BE2C (cell line): ENCODE results near the gene PRR30.
A peak's percentile ranks its signal among the peaks of the same experiment; 100 is the strongest.
"Not testable (repeated sequence)": the region's sequence is repeated elsewhere in the genome, so short reads cannot be mapped to it uniquely, and the experiment has no call there.

Experiments used
- DNase-seq: peaks from one replicate; pipeline ENCODE4 v3.0.0-alpha.2; 2020
- H3K27me3 ChIP-seq: fragments of 250-450 bp; sonication (Bioruptor Pico); 2 replicates; pipeline ENCODE4 v1.5.1; 2020; ENCODE audit warnings: mild to moderate bottlenecking
- H3K36me3 ChIP-seq: fragments of 250-450 bp; sonication (Bioruptor Pico); 2 replicates; pipeline ENCODE4 v1.5.1; 2020; ENCODE audit warnings: mild to moderate bottlenecking
- H3K4me1 ChIP-seq: fragments of 250-450 bp; sonication (Bioruptor Pico); 2 replicates; pipeline ENCODE4 v1.5.1; 2020
- H3K4me3 ChIP-seq: 2 replicates; pipeline ENCODE4 v1.5.1; 2011; ENCODE audit warnings: low read depth, low read length
- H3K9me3 ChIP-seq: fragments of 250-450 bp; sonication (Bioruptor Pico); 2 replicates; pipeline ENCODE4 v1.5.1; 2020
- CTCF ChIP-seq: IDR thresholded peaks from 2 replicates; pipeline ENCODE4 v1.5.1; 2012; ENCODE audit warnings: mild to moderate bottlenecking, low read depth, low read length

PRR30 gene

GRCh38 chr2:27121906-27122305 is 17.3 kb downstream of the PRR30 start:
- Histone ChIP-seq H3K27me3 (no peaks in the 10 kb centered on the region), H3K4me3 (no peak overlapping the region), H3K36me3 (no peaks in the 10 kb centered on the region), H3K4me1 (no peaks in the 10 kb centered on the region; the same call in 1 of the 2 replicates), H3K9me3 (no peaks in the 10 kb centered on the region)
- no peak for TF ChIP-seq CTCF
- no peak for DNase-seq

GRCh38 chr2:27119330-27119670 is 19.9 kb downstream of the PRR30 start:
- not testable (repeated sequence) for H3K36me3 ChIP-seq, DNase-seq, H3K27me3 ChIP-seq, H3K4me1 ChIP-seq, H3K9me3 ChIP-seq
- peak overlapping the region; percentile 90 for H3K4me3 ChIP-seq

- no peaks in the 10 kb centered on the region for H3K4me1 ChIP-seq
- H3K9me3 ChIP-seq, result no peaks in the 10 kb centered on the region
- no peaks in the 10 kb centered on the region for H3K27me3 ChIP-seq
- H3K4me3 ChIP-seq, result peak within 1 kb of the TSS; percentile 90
- no peaks in the 10 kb centered on the region for H3K36me3 ChIP-seq
- DNase-seq, result peak; percentile 47
- no peak for TF ChIP-seq CTCF
These were observed 20.5 kb downstream of the PRR30 start, which contains the start of gene CGREF1 for GRCh38 chr2:27118525-27119329. CGREF1 (minus strand) TSS chr2:27119128; CDS start chr2:27104366, 14,762 bp downstream.

GRCh38 chr2:27117995-27118524 is 21.1 kb downstream of the PRR30 start:
- Histone ChIP-seq H3K4me1 (no peaks in the 10 kb centered on the region), H3K4me3 (peak overlapping the region; percentile 90), H3K36me3 (no peaks in the 10 kb centered on the region), H3K9me3 (no peaks in the 10 kb centered on the region), H3K27me3 (no peaks in the 10 kb centered on the region)
- no peak for DNase-seq
- TF ChIP-seq CTCF, result no peak

- no peak for TF ChIP-seq CTCF
- H3K4me1 ChIP-seq, result no peaks in the 10 kb centered on the region
- no peaks in the 10 kb centered on the region for H3K36me3 ChIP-seq
- H3K9me3 ChIP-seq, result no peaks in the 10 kb centered on the region
- DNase-seq, result no peak
- no peak overlapping the region for H3K4me3 ChIP-seq
- no peaks in the 10 kb centered on the region for H3K27me3 ChIP-seq
These were observed 23.7 kb downstream of the PRR30 start for GRCh38 chr2:27115519-27115918.

- H3K4me3 ChIP-seq, H3K9me3 ChIP-seq, DNase-seq, H3K36me3 ChIP-seq, H3K4me1 ChIP-seq, H3K27me3 ChIP-seq: not testable (repeated sequence)
These were observed 27.7 kb downstream of the PRR30 start for GRCh38 chr2:27111392-27112078.

GRCh38 chr2:27110603-27111352 is 28.4 kb downstream of the PRR30 start:
- not testable (repeated sequence) for H3K27me3 ChIP-seq, H3K36me3 ChIP-seq, H3K4me3 ChIP-seq, DNase-seq, H3K9me3 ChIP-seq, H3K4me1 ChIP-seq
